ENCODE results near the gene EFNA4. TPM values are rescaled to one million over a fixed set of nuclear protein-coding genes. Genes with fewer than 3 reads are reported as not detected.

Gene EFNA4
- total and polyA plus RNA-seq, 2 donors (not counting 1 experiment from before 2014, with no cell fraction given), result 8.4 to 10.6 TPM

DNA sequence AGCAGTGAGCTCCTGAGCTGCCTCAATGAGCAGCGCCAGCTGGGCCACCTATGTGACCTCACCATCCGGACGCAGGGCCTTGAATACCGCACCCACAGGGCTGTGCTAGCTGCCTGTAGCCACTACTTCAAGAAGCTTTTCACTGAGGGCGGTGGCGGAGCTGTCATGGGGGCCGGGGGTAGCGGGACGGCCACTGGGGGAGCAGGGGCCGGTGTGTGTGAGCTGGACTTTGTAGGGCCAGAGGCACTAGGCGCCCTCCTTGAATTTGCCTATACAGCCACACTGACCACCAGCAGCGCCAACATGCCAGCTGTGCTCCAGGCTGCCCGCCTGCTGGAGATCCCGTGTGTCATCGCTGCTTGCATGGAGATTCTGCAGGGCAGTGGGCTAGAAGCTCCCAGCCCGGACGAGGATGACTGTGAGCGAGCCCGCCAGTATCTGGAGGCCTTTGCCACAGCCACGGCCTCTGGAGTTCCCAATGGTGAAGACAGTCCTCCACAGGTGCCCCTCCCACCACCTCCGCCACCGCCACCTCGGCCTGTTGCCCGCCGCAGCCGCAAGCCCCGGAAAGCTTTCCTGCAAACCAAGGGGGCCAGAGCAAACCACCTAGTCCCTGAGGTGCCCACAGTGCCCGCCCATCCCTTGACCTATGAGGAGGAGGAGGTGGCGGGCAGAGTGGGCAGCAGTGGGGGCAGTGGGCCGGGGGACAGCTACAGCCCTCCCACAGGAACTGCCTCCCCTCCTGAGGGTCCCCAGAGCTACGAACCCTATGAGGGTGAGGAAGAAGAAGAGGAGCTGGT, 48.6 kb upstream of the EFNA4 start:
- CTCF ChIA-PET, result interaction anchor here (0.7 to 17.4 kb wide), 10 partner anchors 15 to 455 kb away, joined by 3 to 295 read pairs (median 28); partner anchors contain the start of genes CKS1B, FLAD1, LENEP and PYGO2
- Histone ChIP-seq H3K4me3 (ENCODE audit: control extremely low read depth in 1 of 5, extremely low read depth in 1 of 5, insufficient read depth in 1 of 5, low read depth in 2 of 5, low read length in 4 of 5) (no peak overlapping the region), H3K36me3 (replicated peaks in 1 of 2; ENCODE audit: control extremely low read depth in 1 of 2, control insufficient read depth in 1 of 2, extremely low read depth in 1 of 2, insufficient read depth in 2 of 2, low read length in 1 of 2) (peaks cover 0 to 24% of the 10 kb centered on the region in 2 experiments), H3K9me3 (ENCODE audit: control extremely low read depth in 1 of 3, control insufficient read depth in 2 of 3, insufficient read depth in 1 of 3, low read length in 2 of 3) (peaks cover 0 to 2% (median 0%) of the 10 kb centered on the region in 3 donors), H3K9ac (ENCODE audit: low read length) (no peak overlapping the region), H3K4me1 (ENCODE audit: control insufficient read depth in 2 of 2, insufficient read depth in 2 of 2, low read length in 2 of 2) (peaks cover 77 to 91% of the 10 kb centered on the region in 2 donors), H3K27ac (ENCODE audit: low read length in 2 of 2) (peak overlapping the region in 1 of 2 donors; percentile 89), H2AFZ (ENCODE audit: insufficient read depth, low read depth, low read length, poor library complexity, severe bottlenecking) (no peak overlapping the region), H3K27me3 (replicated peaks in 1 of 4; ENCODE audit: control extremely low read depth in 1 of 4, control insufficient read depth in 3 of 4, insufficient read depth in 4 of 4, low read length in 3 of 4) (no peaks in the 10 kb centered on the region), H3K79me2 (ENCODE audit: control insufficient read depth, insufficient read depth, low read length) (peaks cover under 1% of the 10 kb centered on the region), H4K20me1 (ENCODE audit: control insufficient read depth, insufficient read depth, low read length, poor library complexity, severe bottlenecking) (peaks cover 12% of the 10 kb centered on the region), H3K4me2 (replicated peaks; ENCODE audit: low read depth, low read length, poor library complexity, severe bottlenecking) (no peak overlapping the region)
- POLR2A ChIA-PET, result interaction anchor here (4.4 to 6.0 kb wide), 2 partner anchors 13 to 40 kb away, joined by 32 to 74 read pairs; partner anchors contain the start of genes CKS1B and ZBTB7B
- TF ChIP-seq CTCF (IDR thresholded peaks at IDR 0.05) (no peak), EZH2 (IDR thresholded peaks at IDR 0.05; ENCODE audit: borderline replicate concordance, insufficient read depth, low read depth, low read length, poor library complexity, severe bottlenecking) (no peak)
- DNase-seq (no peak), ATAC-seq (ENCODE audit: low read depth) (no peak)
- Mint-ChIP-seq H3K4me3 (no peak overlapping the region), H3K27ac (peak overlapping the region; percentile 89), H3K4me1 (peaks cover 84% of the 10 kb centered on the region), H3K27me3 (no peaks in the 10 kb centered on the region), H3K9me3 (ENCODE audit: insufficient read depth) (no peaks in the 10 kb centered on the region)
- intact Hi-C loops (cut with micrococcal nuclease), result no loop called here
- WGBS (ENCODE audit: insufficient coverage), result 97% methylated on average over 21 of the region's 31 CpGs
